ENCODE data around the gene ASIC4.
A peak's percentile ranks its signal among the peaks of the same experiment; 100 is the strongest.

ASIC4 gene

GRCh38 chr2:219515874-219516629 lies 1.8 kb downstream of the ASIC4 start:
- no peak for DNase-seq (ENCODE audit: low read depth)

GRCh38 chr2:219516888-219517287 lies 2.6 kb downstream of the ASIC4 start:
- DNase-seq (ENCODE audit: low read depth), result no peak

DNA sequence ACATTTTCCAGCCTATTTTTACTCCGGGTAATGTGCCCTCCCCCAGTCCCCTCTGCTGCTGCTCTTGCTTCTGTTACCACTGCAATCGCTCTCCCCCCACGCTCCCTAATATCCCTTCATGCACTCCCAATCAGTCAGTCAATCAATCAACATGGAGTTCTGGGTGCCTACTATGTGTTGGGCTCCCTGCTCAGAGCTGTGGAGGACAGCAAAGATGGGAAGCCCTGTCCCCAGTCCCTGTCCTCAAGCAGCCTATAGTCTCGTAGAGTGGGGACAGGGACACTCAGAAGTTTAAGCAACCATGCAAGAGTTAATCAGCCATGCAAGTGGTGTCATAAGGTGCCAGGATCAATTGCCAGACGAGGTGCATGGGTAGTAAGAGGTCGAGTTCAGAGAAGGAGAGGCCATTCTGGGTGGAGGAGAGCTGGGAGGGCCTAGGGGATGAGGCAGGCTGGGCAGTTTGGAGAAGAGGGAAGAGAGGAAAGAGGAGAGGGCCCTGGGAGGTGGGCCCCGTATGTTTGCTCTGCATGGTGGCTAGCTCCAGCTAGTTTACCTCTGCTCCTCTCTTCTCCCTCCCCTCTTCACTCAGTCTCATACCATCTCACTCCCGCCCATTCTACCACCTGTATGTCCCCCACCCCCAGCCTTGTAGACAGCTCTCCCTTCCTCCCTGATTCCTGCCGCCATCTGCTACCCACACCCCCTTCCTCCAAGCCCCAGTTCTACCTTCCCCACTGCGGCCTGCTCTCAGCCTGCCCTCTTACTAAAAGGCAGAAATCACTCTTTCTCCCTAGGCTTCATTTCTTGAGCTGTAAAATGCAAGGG lies 3.9 kb downstream of the ASIC4 start:
- no peak for DNase-seq (ENCODE audit: low read depth)

- DNase-seq (ENCODE audit: low read depth), result no peak
Observed at GRCh38 chr2:219519526-219519916, 5.2 kb downstream of the ASIC4 start.

- DNase-seq (ENCODE audit: low read depth), result no peak
Observed at GRCh38 chr2:219520079-219520478, 5.8 kb downstream of the ASIC4 start.

GRCh38 chr2:219521066-219521880 lies 7.0 kb downstream of the ASIC4 start:
- DNase-seq (ENCODE audit: low read depth), result peak; percentile 38

DNA sequence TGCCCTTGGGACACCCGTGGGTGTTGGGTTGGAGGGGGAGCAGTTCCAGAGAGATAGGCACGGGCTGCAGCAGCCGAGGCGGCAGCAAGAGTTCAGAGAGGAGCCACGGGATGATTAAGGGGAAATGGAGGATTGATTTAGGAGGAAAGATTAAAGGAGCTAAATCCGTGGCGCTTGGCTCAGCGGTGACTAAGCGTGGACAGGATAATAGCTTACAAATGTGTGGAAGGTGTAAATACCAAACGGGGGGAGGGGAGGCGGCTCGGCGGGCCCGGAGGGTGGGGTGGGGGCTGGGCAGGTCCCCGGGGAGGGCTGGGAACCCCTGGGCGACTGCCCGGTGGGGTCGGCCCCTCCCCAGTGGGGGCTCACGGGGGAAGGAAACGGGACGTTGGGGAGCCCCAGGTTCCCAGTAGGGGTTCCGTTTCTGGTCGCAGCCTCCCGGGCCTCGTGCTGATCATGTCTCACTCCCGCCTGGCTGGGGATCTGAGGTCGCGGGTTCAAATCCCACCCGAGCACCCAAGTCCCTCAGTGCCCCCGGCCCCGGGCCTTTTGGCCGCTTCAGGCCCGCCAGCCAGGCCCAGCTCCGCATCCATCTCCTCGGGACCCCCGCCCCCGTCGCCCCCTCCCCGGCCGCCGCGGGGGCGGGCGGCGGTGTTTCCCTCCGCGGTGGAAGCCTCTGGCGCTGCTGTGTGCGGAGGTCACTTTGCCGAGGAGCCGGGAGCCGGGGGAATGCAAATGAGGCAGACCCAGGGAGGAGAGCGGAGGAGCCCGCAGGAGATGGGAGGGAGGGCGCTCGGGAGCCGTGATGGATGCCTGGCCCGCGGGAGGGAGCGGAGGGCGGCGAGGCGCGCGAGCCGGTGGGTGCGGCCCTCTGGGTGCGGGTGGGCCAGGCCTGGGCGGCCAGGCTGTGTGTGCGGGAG lies 8.1 kb downstream of the ASIC4 start:
- peak; percentile 74 for DNase-seq (ENCODE audit: low read depth)

- DNase-seq (ENCODE audit: low read depth), result no peak
Observed at GRCh38 chr2:219523031-219523671, 8.9 kb downstream of the ASIC4 start.

- DNase-seq (ENCODE audit: low read depth), result no peak
Observed at GRCh38 chr2:219524817-219525216, 10.5 kb downstream of the ASIC4 start.

DNA sequence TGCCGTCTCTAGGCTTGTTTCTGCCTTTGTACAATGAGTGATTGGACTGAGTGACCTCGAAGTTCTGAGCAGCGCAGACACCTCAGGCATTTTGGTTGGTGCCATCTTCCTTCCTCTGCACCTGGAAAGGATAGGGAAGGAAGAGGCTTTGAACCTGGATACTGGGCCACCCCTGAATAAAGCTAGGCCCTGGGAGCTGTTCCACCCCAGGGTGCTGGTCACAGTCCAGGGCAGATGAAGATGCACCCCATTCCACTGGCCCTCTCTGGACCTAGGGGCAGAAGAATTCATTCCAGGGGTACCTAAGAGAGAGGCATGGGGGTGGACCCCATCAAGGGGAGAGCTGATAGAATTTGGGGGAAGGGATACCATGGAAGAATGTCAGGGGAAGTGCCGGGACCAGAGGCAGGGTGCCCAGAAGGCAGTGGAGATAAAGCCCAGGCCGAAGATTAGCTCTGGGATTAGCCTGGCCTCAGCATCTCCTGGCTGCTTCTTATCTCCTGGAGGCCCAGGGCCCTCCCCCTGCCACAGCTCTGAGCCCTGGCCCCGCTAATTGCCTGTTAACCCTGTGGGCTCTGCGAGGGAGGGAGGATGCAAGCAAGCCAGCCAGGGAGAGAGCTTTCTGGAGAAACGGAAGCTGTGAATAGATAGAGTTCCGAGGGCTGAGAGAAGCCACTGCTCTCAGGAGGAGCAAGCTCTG lies 11.4 kb downstream of the ASIC4 start:
- no peak for DNase-seq (ENCODE audit: low read depth)

DNA sequence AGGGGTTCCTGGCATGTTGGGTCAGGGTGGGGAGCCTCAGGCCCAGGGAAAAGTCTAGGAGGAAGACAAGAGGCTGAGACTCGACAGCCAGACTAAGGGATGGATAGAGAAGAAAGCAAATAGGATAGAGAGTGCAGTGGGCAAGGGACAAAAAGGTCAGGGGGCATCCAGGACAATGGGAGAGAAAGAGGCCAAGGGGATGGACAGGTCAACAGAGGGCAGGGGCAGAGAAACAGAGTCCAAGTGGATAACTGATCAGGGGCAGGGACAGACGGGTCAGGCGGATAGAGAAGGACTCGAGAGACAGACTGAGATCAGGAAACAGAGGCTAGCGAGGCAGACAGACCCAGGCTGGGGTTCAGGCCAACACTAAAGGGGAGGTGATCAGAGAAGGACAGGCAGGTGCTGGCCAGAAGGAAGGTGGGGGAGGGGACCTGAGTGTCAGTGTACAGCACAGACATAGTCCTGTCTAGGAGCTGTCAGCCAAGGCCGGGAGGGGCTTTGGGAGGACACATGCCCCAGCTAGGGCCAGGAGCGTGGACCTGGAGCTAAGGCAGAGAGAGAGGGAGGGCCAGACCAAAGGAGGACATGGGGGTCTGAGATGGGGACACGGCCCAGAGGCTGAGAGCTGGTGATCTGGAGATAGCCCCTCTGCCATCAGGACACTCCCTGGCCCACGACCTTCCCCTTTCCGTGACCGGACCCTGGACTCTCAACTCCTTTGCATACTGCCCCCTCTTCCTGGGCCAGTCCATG lies 12.2 kb downstream of the ASIC4 start:
- no peak for DNase-seq (ENCODE audit: low read depth)

GRCh38 chr2:219527076-219527394 lies 12.8 kb downstream of the ASIC4 start:
- no peak for DNase-seq (ENCODE audit: low read depth)

DNA sequence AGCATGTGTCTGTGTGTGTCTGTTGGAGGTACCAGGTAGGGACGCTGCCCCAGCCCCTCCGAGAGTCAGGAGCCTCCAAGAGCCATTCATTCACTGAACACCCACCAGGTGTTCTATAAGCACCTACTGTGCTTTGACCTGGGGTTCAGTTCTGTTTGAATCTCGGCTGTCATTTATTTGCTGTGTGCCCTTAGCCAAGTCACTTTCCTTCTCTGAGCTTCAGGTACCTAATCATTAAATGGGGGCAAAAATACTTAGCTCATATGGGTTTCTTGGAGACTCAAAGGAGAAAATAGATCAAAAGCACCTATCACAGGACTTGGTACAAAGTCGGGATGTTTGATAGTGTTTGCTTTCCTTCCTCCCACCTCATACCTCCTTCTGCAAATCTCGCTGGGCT lies 13.2 kb downstream of the ASIC4 start:
- DNase-seq (ENCODE audit: low read depth), result no peak

GRCh38 chr2:219530048-219530963 lies 16.0 kb downstream of the ASIC4 start:
- DNase-seq (ENCODE audit: low read depth), result peak; percentile 76

GRCh38 chr2:219531639-219532377 lies 17.5 kb downstream of the ASIC4 start:
- no peak for DNase-seq (ENCODE audit: low read depth)

DNA sequence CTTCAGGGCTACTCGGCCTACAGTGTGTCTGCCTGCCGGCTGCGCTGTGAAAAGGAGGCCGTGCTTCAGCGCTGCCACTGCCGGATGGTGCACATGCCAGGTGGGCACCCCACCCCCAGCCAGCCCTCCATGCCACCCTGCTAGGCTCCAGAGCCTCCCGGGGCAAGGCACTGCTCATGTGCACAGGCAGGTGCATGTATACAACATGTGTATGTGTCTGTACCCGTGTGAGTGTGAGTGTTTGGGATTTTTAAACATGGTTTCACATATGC lies 18.0 kb downstream of the ASIC4 start:
- DNase-seq (ENCODE audit: low read depth), result no peak

- no peak for DNase-seq (ENCODE audit: low read depth)
Observed at GRCh38 chr2:219533930-219534661, 19.8 kb downstream of the ASIC4 start.

GRCh38 chr2:219536425-219536824 lies 22.1 kb downstream of the ASIC4 start:
- no peak for DNase-seq (ENCODE audit: low read depth)
